AG09319 (cell line): ENCODE measurements around the gene ST6GAL1.

Source experiments
- DNase-seq: peaks from one replicate; pipeline ENCODE4 v3.0.0-alpha.2; 2010; ENCODE audit warnings: low read depth; ENCODE audit errors: extremely low read depth
- CTCF ChIP-seq: IDR thresholded peaks from 2 replicates; pipeline ENCODE4 v1.5.1; 2011; ENCODE audit warnings: low read depth, mild to moderate bottlenecking, inconsistent platforms, low read length, moderate library complexity

Gene ST6GAL1

GRCh38 chr3:187061748-187062147, 131.4 kb downstream of the ST6GAL1 start:
- no peak for TF ChIP-seq CTCF
- no peak for DNase-seq

GRCh38 chr3:187062526-187063177, 132.3 kb downstream of the ST6GAL1 start:
- DNase-seq, result peak; percentile 62
- no peak for TF ChIP-seq CTCF

DNA sequence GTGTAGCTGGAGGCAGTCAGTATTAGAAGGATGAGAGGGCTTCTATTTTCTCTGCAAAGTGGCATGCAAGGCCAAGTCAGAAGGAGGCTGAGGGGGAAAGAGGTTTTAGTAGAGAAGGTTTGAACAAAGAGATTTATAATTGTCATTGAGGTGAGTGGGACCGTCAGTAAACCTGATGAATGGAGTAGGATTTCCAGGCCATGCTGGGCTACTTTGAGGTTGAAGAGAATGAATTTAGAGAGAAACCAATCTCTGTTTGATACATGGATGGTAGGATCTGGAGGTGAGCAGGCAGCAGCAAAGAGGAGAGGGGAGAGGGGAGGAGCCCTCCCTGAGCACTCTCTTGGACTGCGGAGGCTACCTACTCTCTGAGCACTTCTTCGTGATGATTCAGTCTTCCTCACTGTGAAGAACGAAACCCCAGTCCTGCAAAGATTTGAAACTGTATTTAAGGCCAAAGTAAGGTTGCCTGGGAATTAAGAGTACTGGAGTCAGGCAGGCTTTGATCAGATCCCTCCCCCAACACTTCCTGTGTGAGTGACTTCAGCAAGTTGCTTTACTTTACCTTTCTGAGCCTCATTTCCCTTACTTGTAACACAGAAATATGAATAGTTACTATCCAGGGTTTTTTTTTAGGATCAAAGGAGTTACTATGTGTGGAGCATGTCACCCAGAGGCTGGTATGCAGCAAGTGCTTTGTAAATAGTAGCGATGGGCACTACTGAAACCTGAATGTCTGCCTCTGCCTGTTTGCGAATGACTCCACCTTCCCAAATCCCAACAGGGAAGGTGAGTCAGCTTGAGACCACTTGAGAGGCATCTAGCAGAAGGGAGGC, 133.2 kb downstream of the ST6GAL1 start:
- TF ChIP-seq CTCF, result no peak
- no peak for DNase-seq

- no peak for TF ChIP-seq CTCF
- peak; percentile 8 for DNase-seq
These were observed 134.1 kb downstream of the ST6GAL1 start for GRCh38 chr3:187064210-187065115.

DNA sequence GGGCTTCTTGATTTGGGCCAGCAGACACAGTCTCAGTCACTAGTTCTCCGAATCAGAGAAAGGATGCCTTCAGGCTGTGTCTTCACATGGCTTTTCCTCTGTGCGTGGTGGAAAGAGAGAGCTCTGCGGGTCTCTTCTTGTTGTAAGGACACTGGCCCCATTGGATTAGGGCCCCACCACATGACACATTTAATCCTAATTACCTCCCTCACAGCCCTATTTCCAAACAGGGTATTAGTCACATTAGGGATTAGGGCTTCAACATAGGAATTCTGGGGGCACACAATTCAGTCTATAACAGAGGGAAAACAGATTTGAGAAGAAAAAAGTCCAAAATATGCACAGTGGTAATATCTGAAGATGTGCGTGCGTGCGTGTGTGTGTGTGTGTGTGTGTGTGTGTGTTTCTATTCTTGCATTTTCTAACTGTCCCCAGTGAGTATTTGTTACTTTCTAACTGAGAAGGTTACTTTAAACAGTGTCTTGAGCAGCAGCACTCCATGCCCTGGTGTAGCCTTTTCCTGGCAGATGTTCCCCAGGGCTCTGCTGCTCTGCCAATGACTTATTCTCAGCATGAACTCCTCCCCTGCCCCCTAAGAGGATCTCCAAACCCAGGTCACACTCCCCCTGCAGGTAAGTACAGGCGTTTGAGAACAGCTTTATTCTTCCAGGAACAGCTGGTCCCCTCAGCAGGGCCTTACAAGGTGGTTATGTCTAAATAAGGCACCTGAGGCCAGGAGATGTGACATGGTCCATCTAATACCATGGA, 136.1 kb downstream of the ST6GAL1 start:
- DNase-seq, result no peak
- TF ChIP-seq CTCF, result peak; percentile 9

- no peak for TF ChIP-seq CTCF
- DNase-seq, result no peak
These were observed 138.5 kb downstream of the ST6GAL1 start for GRCh38 chr3:187068787-187069186.
